GM12801 (cell line): ENCODE data around the gene CNPPD1.

Experiments used
- CTCF ChIP-seq: IDR thresholded peaks from one replicate; pipeline ENCODE4 v1.5.1; 2011; ENCODE audit warnings: control low read depth; ENCODE audit not compliant: insufficient read length; ENCODE audit errors: extremely low read depth

Gene CNPPD1

GRCh38 chr2:219174146-219174545 lies 2.6 kb downstream of the CNPPD1 start:
- no peak for TF ChIP-seq CTCF

- no peak for TF ChIP-seq CTCF
These were observed 3.5 kb downstream of the CNPPD1 start for GRCh38 chr2:219173176-219173575.

GRCh38 chr2:219172231-219173154 lies 4.2 kb downstream of the CNPPD1 start:
- no peak for TF ChIP-seq CTCF

GRCh38 chr2:219171231-219171651 lies 5.5 kb downstream of the CNPPD1 start:
- TF ChIP-seq CTCF, result no peak

- no peak for TF ChIP-seq CTCF
These were observed 6.6 kb downstream of the CNPPD1 start, which contains the start of gene SLC23A3 for GRCh38 chr2:219169930-219170654. Gene SLC23A3 (minus strand): TSS chr2:219170029. CDS start chr2:219169984, 45 bp downstream.

GRCh38 chr2:219168932-219169331 lies 7.8 kb downstream of the CNPPD1 start:
- no peak for TF ChIP-seq CTCF

- TF ChIP-seq CTCF, result no peak
These were observed 8.2 kb downstream of the CNPPD1 start for GRCh38 chr2:219168526-219168925.
